Liver (tissue), 9 donors: ENCODE measurements around the gene AKR7A2. TPM values are rescaled to one million over a fixed set of nuclear protein-coding genes. Genes with fewer than 3 reads are reported as not detected.

ENCODE experiments used
- DNase-seq: peaks from one replicate; pipeline ENCODE4 v3.0.0-alpha.2; 2017; ENCODE audit warnings: low spot score
- H3K27ac ChIP-seq, 2 donors: one replicate each; pipeline ENCODE4 v1.7.0; 2013; ENCODE audit warnings: inconsistent platforms in 2 of 2, low read length in 2 of 2, control low read depth in 1 of 2, low read depth in 1 of 2, mild to moderate bottlenecking in 1 of 2
- H3K27me3 ChIP-seq, 4 donors: one replicate each; pipeline versions ENCODE4 v1.6.1 to v1.7.0; 2013; ENCODE audit warnings: low read length in 3 of 4, inconsistent platforms in 1 of 4, mild to moderate bottlenecking in 1 of 4, moderate library complexity in 1 of 4; ENCODE audit not compliant: control insufficient read depth in 4 of 4, insufficient read depth in 4 of 4
- H3K36me3 ChIP-seq, 4 donors: one replicate each; pipeline versions ENCODE4 v1.6.1 to v1.7.0; 2013; ENCODE audit warnings: low read length in 3 of 4, mild to moderate bottlenecking in 3 of 4, low read depth in 1 of 4, moderate library complexity in 1 of 4; ENCODE audit not compliant: control insufficient read depth in 4 of 4, insufficient read depth in 3 of 4
- H3K4me1 ChIP-seq, 4 donors: one replicate each; pipeline versions ENCODE4 v1.6.1 to v1.7.0; 2013; ENCODE audit warnings: low read length in 3 of 4, mild to moderate bottlenecking in 3 of 4, moderate library complexity in 1 of 4; ENCODE audit not compliant: control insufficient read depth in 4 of 4, insufficient read depth in 4 of 4
- H3K4me3 ChIP-seq, 3 donors: one replicate each; pipeline versions ENCODE4 v1.6.1 to v1.7.0; 2013; ENCODE audit warnings: low read length in 3 of 3, control low read depth in 1 of 3, low read depth in 1 of 3, mild to moderate bottlenecking in 1 of 3
- H3K9ac ChIP-seq, 2 donors: one replicate each; pipeline ENCODE4 v1.7.0; 2013; ENCODE audit warnings: low read length in 2 of 2, mild to moderate bottlenecking in 2 of 2, moderate library complexity in 2 of 2, control low read depth in 1 of 2, low read depth in 1 of 2
- H3K9me3 ChIP-seq, 4 donors: one replicate each; pipeline versions ENCODE4 v1.6.1 to v1.7.0; 2013; ENCODE audit warnings: low read length in 3 of 4; ENCODE audit not compliant: control insufficient read depth in 4 of 4
- ATF3 ChIP-seq: IDR thresholded peaks from 2 replicates; pipeline ENCODE4 v1.6.1; 2016; ENCODE audit warnings: antibody characterized with exemption
- EGR1 ChIP-seq, 2 donors: IDR thresholded peaks; 2 replicates each; pipeline ENCODE4 v1.6.1; 2016 to 2018; ENCODE audit warnings: antibody characterized with exemption in 2 of 2, low read depth in 2 of 2
- FOXA1 ChIP-seq: IDR thresholded peaks from 2 replicates; pipeline ENCODE4 v1.6.1; 2016; ENCODE audit warnings: antibody characterized with exemption
- FOXA2 ChIP-seq: IDR thresholded peaks from 2 replicates; pipeline ENCODE4 v1.6.1; 2016; ENCODE audit warnings: antibody characterized with exemption
- GABPA ChIP-seq, 2 donors: IDR thresholded peaks in 1 of 2; conservative IDR thresholded peaks in 1 of 2; 2 replicates each; pipeline ENCODE4 v1.6.1; 2016; ENCODE audit warnings: antibody characterized with exemption in 2 of 2, mild to moderate bottlenecking in 1 of 2, moderate library complexity in 1 of 2
- HNF4A ChIP-seq, 2 donors: conservative IDR thresholded peaks; 2 replicates each; pipeline ENCODE4 v1.6.1; 2016; ENCODE audit warnings: antibody characterized with exemption in 2 of 2, mild to moderate bottlenecking in 2 of 2
- HNF4G ChIP-seq: IDR thresholded peaks from 2 replicates; pipeline ENCODE4 v1.6.1; 2016; ENCODE audit warnings: antibody characterized with exemption
- JUND ChIP-seq, 2 donors: IDR thresholded peaks; 2 replicates each; pipeline ENCODE4 v1.6.1; 2016; ENCODE audit warnings: antibody characterized with exemption in 2 of 2
- NR2F2 ChIP-seq: IDR thresholded peaks from 2 replicates; pipeline ENCODE4 v1.6.1; 2016; ENCODE audit warnings: antibody characterized with exemption
- RAD21 ChIP-seq, 2 donors: IDR thresholded peaks; 2 replicates each; pipeline ENCODE4 v1.6.1; 2016; ENCODE audit warnings: antibody characterized with exemption in 2 of 2, mild to moderate bottlenecking in 2 of 2
- RXRA ChIP-seq, 2 donors: IDR thresholded peaks; 2 replicates each; pipeline ENCODE4 v1.6.1; 2017 to 2018; ENCODE audit warnings: antibody characterized with exemption in 2 of 2, mild to moderate bottlenecking in 1 of 2
- SP1 ChIP-seq: IDR thresholded peaks from 2 replicates; pipeline ENCODE4 v1.6.1; 2018; ENCODE audit warnings: antibody characterized with exemption, mild to moderate bottlenecking
- TAF1 ChIP-seq: conservative IDR thresholded peaks from 2 replicates; pipeline ENCODE4 v1.6.1; 2016; ENCODE audit warnings: antibody characterized with exemption, mild to moderate bottlenecking
- YY1 ChIP-seq: IDR thresholded peaks from 2 replicates; pipeline ENCODE4 v1.6.1; 2016; ENCODE audit warnings: antibody characterized with exemption, mild to moderate bottlenecking
- ZBTB33 ChIP-seq: IDR thresholded peaks from 2 replicates; pipeline ENCODE4 v1.6.1; 2016; ENCODE audit warnings: antibody characterized with exemption
- WGBS: extraction: QIAGEN DNeasy Blood & Tissue Kit; methylation state at CpG from one replicate; pipeline ENCODE4 v1.1.7; 2013; 5-methylcytosine and 5-hydroxymethylcytosine counted together
- polyA plus RNA-seq, 2 donors: library from polyadenylated mRNA; stranded (reverse) in 1 of 2; unstranded in 1 of 2; fragments of 200-250 nt in 1 of 2; fragments of >200 nt in 1 of 2; fragmentation: Nextera tagmentation in 1 of 2; extraction: Ambion mirVana in 1 of 2; gene quantifications; one replicate each; pipeline versions ENCODE4 v1.2.1 to v1.2.3, GENCODE V29; 2013 to 2015
- total RNA-seq, 2 donors: library from RNA; depleted of rRNA; stranded (reverse); fragments of >200 nt; gene quantifications; one replicate each; pipeline ENCODE4 v1.2.3, GENCODE V29; 2014
- TF ChIP-seq, protein P1 (sequence below): IDR thresholded peaks from 2 replicates; pipeline ENCODE4 v1.6.1; 2016; ENCODE audit warnings: antibody characterized with exemption
- TF ChIP-seq, protein P2 (sequence below): IDR thresholded peaks from 2 replicates; pipeline ENCODE4 v1.6.1; 2016; ENCODE audit warnings: antibody characterized with exemption, mild to moderate bottlenecking
- TF ChIP-seq, protein P3 (sequence below): fragments of 150-350 bp; IDR thresholded peaks from 2 replicates; pipeline ENCODE4 v1.5.1; 2017; ENCODE audit warnings: improper control_type of control experiment, low read depth, low read length; ENCODE audit not compliant: missing input control
- donor health status: healthy.
- donor health status: healthy.
- donor health status: healthy.
- donor health status: healthy.
- donor health status: healthy.

AKR7A2 gene
- total and polyA plus RNA-seq, 4 donors = 41.4 to 63.2 (median 49.8) TPM

GRCh38 chr1:19360843-19361610, 49.1 kb upstream of the AKR7A2 start (continued):
- TF ChIP-seq, protein P1, sequence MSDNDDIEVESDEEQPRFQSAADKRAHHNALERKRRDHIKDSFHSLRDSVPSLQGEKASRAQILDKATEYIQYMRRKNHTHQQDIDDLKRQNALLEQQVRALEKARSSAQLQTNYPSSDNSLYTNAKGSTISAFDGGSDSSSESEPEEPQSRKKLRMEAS = no peak
- TF ChIP-seq FOXA2 = no peak
- no peak for TF ChIP-seq RXRA (IDR thresholded peaks at IDR 0.05)
- no peak for TF ChIP-seq NR2F2
- no peak for TF ChIP-seq RAD21 (IDR thresholded peaks at IDR 0.05)
- no peak for TF ChIP-seq EGR1 (IDR thresholded peaks at IDR 0.05; ENCODE audit: low read depth in 2 of 2)

DNA sequence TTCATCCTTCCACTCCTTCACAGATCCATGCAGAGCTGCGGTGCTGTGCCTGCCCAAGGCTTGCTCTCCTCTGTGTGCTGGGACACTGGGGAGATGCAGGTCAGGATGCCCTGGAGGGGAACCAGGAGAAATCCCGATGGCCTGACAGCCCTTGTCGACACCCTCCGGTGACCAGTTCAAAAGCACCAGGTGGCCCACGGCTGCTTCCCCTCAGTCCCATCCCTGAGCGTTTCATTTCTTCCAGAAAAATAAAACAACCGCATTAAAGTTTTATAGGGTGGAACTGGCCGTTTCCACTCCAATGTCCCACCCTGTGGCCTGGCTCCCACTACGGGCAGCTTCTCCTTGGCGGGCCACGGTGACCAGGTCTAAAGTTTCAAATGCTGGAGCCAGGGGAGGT, 48.5 kb upstream of the AKR7A2 start:
- DNase-seq = no peak
- H3K4me1 ChIP-seq = peaks cover 0 to 11% (median 6%) of the 10 kb centered on the region in 4 donors
- no peak for TF ChIP-seq JUND (IDR thresholded peaks at IDR 0.05)
- TF ChIP-seq, protein P2, sequence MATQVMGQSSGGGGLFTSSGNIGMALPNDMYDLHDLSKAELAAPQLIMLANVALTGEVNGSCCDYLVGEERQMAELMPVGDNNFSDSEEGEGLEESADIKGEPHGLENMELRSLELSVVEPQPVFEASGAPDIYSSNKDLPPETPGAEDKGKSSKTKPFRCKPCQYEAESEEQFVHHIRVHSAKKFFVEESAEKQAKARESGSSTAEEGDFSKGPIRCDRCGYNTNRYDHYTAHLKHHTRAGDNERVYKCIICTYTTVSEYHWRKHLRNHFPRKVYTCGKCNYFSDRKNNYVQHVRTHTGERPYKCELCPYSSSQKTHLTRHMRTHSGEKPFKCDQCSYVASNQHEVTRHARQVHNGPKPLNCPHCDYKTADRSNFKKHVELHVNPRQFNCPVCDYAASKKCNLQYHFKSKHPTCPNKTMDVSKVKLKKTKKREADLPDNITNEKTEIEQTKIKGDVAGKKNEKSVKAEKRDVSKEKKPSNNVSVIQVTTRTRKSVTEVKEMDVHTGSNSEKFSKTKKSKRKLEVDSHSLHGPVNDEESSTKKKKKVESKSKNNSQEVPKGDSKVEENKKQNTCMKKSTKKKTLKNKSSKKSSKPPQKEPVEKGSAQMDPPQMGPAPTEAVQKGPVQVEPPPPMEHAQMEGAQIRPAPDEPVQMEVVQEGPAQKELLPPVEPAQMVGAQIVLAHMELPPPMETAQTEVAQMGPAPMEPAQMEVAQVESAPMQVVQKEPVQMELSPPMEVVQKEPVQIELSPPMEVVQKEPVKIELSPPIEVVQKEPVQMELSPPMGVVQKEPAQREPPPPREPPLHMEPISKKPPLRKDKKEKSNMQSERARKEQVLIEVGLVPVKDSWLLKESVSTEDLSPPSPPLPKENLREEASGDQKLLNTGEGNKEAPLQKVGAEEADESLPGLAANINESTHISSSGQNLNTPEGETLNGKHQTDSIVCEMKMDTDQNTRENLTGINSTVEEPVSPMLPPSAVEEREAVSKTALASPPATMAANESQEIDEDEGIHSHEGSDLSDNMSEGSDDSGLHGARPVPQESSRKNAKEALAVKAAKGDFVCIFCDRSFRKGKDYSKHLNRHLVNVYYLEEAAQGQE = no peak
- no peak for TF ChIP-seq RXRA (IDR thresholded peaks at IDR 0.05)
- no peak for TF ChIP-seq HNF4A (conservative IDR thresholded peaks at IDR 0.05)
- no peak for TF ChIP-seq ATF3
- no peak for TF ChIP-seq ZBTB33
- TF ChIP-seq NR2F2 = no peak
- TF ChIP-seq FOXA1 = no peak
- TF ChIP-seq GABPA (IDR thresholded peaks at IDR 0.05 in 1 of 2, conservative IDR thresholded peaks at IDR 0.05 in 1 of 2) = no peak
- no peak for TF ChIP-seq FOXA2
- no peak for TF ChIP-seq TAF1
- no peak for TF ChIP-seq HNF4G
- TF ChIP-seq, protein P1 = no peak
- TF ChIP-seq EGR1 (IDR thresholded peaks at IDR 0.05; ENCODE audit: low read depth in 2 of 2) = no peak
- TF ChIP-seq SP1 = no peak
- TF ChIP-seq, protein P3, sequence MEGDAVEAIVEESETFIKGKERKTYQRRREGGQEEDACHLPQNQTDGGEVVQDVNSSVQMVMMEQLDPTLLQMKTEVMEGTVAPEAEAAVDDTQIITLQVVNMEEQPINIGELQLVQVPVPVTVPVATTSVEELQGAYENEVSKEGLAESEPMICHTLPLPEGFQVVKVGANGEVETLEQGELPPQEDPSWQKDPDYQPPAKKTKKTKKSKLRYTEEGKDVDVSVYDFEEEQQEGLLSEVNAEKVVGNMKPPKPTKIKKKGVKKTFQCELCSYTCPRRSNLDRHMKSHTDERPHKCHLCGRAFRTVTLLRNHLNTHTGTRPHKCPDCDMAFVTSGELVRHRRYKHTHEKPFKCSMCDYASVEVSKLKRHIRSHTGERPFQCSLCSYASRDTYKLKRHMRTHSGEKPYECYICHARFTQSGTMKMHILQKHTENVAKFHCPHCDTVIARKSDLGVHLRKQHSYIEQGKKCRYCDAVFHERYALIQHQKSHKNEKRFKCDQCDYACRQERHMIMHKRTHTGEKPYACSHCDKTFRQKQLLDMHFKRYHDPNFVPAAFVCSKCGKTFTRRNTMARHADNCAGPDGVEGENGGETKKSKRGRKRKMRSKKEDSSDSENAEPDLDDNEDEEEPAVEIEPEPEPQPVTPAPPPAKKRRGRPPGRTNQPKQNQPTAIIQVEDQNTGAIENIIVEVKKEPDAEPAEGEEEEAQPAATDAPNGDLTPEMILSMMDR = no peak
- TF ChIP-seq RAD21 (IDR thresholded peaks at IDR 0.05) = no peak
- TF ChIP-seq YY1 = no peak
- H3K4me3 ChIP-seq = no peak overlapping the region
- H3K9me3 ChIP-seq = no peaks in the 10 kb centered on the region
- no peak overlapping the region for H3K9ac ChIP-seq
- no peaks in the 10 kb centered on the region for H3K27me3 ChIP-seq
- H3K36me3 ChIP-seq = peaks cover 0 to 18% (median 11%) of the 10 kb centered on the region in 4 donors
- H3K27ac ChIP-seq = no peak overlapping the region
- 88% methylated on average over 11 of the region's 11 CpGs for WGBS
